Kidney (tissue), 22 donors: Measurements from ENCODE around the gene SREBF1. TPM values are rescaled to one million over a fixed set of nuclear protein-coding genes. Genes with fewer than 3 reads are reported as not detected.

Experiments
- DNase-seq, 5 donors: peaks; one replicate each; pipeline ENCODE4 v3.0.0-alpha.2; 2013 to 2020
- FAIRE-seq: peaks from 2 replicates; lab custom pipeline; 2012; peaks lifted over from hg19 to GRCh38; lab: Jason Lieb, UNC
- H3K27ac ChIP-seq, 2 donors: one replicate each; pipeline ENCODE4 v1.7.0; 2013; ENCODE audit warnings: low read depth in 2 of 2, low read length in 2 of 2, inconsistent platforms in 1 of 2
- H3K27me3 ChIP-seq: one replicate; pipeline ENCODE4 v1.7.1; 2013; ENCODE audit warnings: low read length, inconsistent platforms; ENCODE audit not compliant: control insufficient read depth, insufficient read depth
- H3K36me3 ChIP-seq, 3 donors: one replicate each; pipeline versions ENCODE4 v1.7.0 to v1.7.1; 2013; ENCODE audit warnings: low read length in 3 of 3, control low read depth in 1 of 3, inconsistent platforms in 1 of 3; ENCODE audit not compliant: insufficient read depth in 3 of 3, control insufficient read depth in 2 of 3
- H3K4me1 ChIP-seq, 3 donors: one replicate each; pipeline versions ENCODE4 v1.7.0 to v1.7.1; 2013; ENCODE audit warnings: low read length in 3 of 3, inconsistent platforms in 1 of 3, low read depth in 1 of 3; ENCODE audit not compliant: control insufficient read depth in 2 of 3, insufficient read depth in 2 of 3
- H3K4me3 ChIP-seq, 3 donors: one replicate each; pipeline versions ENCODE4 v1.7.0 to v1.8.1; 2013; ENCODE audit warnings: low read length in 3 of 3, control low read depth in 1 of 3, inconsistent platforms in 1 of 3
- H3K9ac ChIP-seq, 3 donors: one replicate each; pipeline versions ENCODE4 v1.7.0 to v1.7.1; 2013; ENCODE audit warnings: low read length in 3 of 3, control low read depth in 1 of 3, inconsistent platforms in 1 of 3
- H3K9me3 ChIP-seq, 3 donors: one replicate each; pipeline versions ENCODE4 v1.7.0 to v1.7.1; 2013; ENCODE audit warnings: low read length in 3 of 3, control low read depth in 1 of 3, inconsistent platforms in 1 of 3; ENCODE audit not compliant: control insufficient read depth in 2 of 3, insufficient read depth in 1 of 3
- CTCF ChIP-seq: IDR thresholded peaks from 3 replicates; pipeline ENCODE4 v1.5.1; 2012; ENCODE audit warnings: mild to moderate bottlenecking, moderate library complexity, borderline replicate concordance; ENCODE audit not compliant: insufficient read depth; ENCODE audit errors: extremely low read depth
- intact Hi-C: fragments of 100-400 bp; cut with DNase I; formaldehyde crosslinking; loops from one replicate; pipeline ENCODE4 v1.11.1; 2022
- long read RNA-seq, 10 donors: library from polyadenylated mRNA in 1 of 10; unstranded in 1 of 10; transcript quantifications; one replicate each; pipeline ENCODE4 v2.0.0 and lab custom pipeline, GENCODE V29; 2021 to 2026
- polyA plus RNA-seq: library from polyadenylated mRNA; stranded (reverse); fragments of 350-450 nt; fragmentation: Illumina TruSeq; extraction: RNeasy Lipid Tissue Mini Kit (QIAGEN cat#74804); gene quantifications from one replicate; pipeline ENCODE4 v1.2.3, GENCODE V29; 2014; ENCODE audit warnings: low read depth, low replicate concordance; ENCODE audit not compliant: insufficient read depth
- total RNA-seq: library from RNA; stranded (reverse); fragmentation: NEBNext Ultra II Directional; extraction: Animal tissue kit (Norgen Biotek cat#: 25700); gene quantifications from one replicate; pipeline ENCODE4 v1.2.1, GENCODE V29; 2021
- donor health status: control.
- donor health status: control.
- donor health status: control.
- donor health status: control.
- donor health status: control.
- donor health status: DM: yes; HTN: yes; CAD: no.
- donor health status: Normal renal cell carcinoma (clear cell type).

Gene SREBF1
- 48.3 TPM for total RNA-seq
- polyA plus RNA-seq = 37.6 TPM
- long read RNA-seq, donor 1, partial matches to known transcripts = 0 of 3 reads
- long read RNA-seq, donor 1, other reads (novel, unspliced or antisense) = 0 of 3 reads
- long read RNA-seq, donor 2, partial matches to known transcripts = 0 of 1 reads
- long read RNA-seq, donor 2, other reads (novel, unspliced or antisense) = 0 of 1 reads
- long read RNA-seq, donor 3, full-length matches to known transcripts = 3 of 9 reads
- long read RNA-seq, donor 3, partial matches to known transcripts = 6 of 9 reads
- long read RNA-seq, donor 3, other reads (novel, unspliced or antisense) = 0 of 9 reads
- long read RNA-seq, donor 4, partial matches to known transcripts = 5 of 5 reads
- long read RNA-seq, donor 4, other reads (novel, unspliced or antisense) = 0 of 5 reads
- long read RNA-seq, donor 5, partial matches to known transcripts = 0 of 1 reads
- long read RNA-seq, donor 5, other reads (novel, unspliced or antisense) = 0 of 1 reads
- long read RNA-seq, donor 6, partial matches to known transcripts = 0 of 2 reads
- long read RNA-seq, donor 6, other reads (novel, unspliced or antisense) = 0 of 2 reads
- long read RNA-seq, donor 7, full-length matches to known transcripts = 10 of 43 reads
- long read RNA-seq, donor 7, partial matches to known transcripts = 22 of 43 reads
- long read RNA-seq, donor 7, other reads (novel, unspliced or antisense) = 11 of 43 reads
- long read RNA-seq, donor 8, partial matches to known transcripts = 0 of 3 reads
- long read RNA-seq, donor 8, other reads (novel, unspliced or antisense) = 0 of 3 reads
- long read RNA-seq, donor 9, partial matches to known transcripts = 0 of 3 reads
- long read RNA-seq, donor 9, other reads (novel, unspliced or antisense) = 0 of 3 reads
- long read RNA-seq, donor 10, partial matches to known transcripts = 16 of 19 reads
- long read RNA-seq, donor 10, other reads (novel, unspliced or antisense) = 0 of 19 reads

- Histone ChIP-seq H3K4me3 (peak within 1 kb of the TSS; percentile 56 to 80 (median 75)), H3K27ac (peak within 1 kb of the TSS; percentile 99), H3K36me3 (no peaks in the 10 kb centered on the region), H3K27me3 (no peaks in the 10 kb centered on the region), H3K9me3 (no peaks in the 10 kb centered on the region), H3K9ac (peak within 1 kb of the TSS in 2 of 3 donors; percentile 90 to 91), H3K4me1 (peaks cover 0 to 59% (median 51%) of the 10 kb centered on the region in 3 donors)
- intact Hi-C loops = no loop called here
- DNase-seq = peak in 3 of 5 donors; percentile 68 to 89 (median 86)
- no peak for TF ChIP-seq CTCF
- FAIRE-seq = no peak
These were observed at the start of gene SREBF1 for GRCh38 chr17:17836818-17837379. SREBF1 (minus strand) TSS chr17:17836986; CDS start chr17:17836817, 169 bp downstream.

- intact Hi-C loops = no loop called here
- H3K4me1 ChIP-seq = no peaks in the 10 kb centered on the region
- H3K9ac ChIP-seq = no peak overlapping the region
- no peak overlapping the region for H3K27ac ChIP-seq
- peaks cover 0 to 22% (median 12%) of the 10 kb centered on the region in 3 donors for H3K36me3 ChIP-seq
- H3K27me3 ChIP-seq = no peaks in the 10 kb centered on the region
- peak in 1 of 5 donors; percentile 31 for DNase-seq
- no peak for FAIRE-seq
- H3K4me3 ChIP-seq = no peak overlapping the region
- TF ChIP-seq CTCF = no peak
- H3K9me3 ChIP-seq = no peaks in the 10 kb centered on the region
These were observed 49.4 kb upstream of the SREBF1 start for GRCh38 chr17:17886226-17886625.

- no peak for FAIRE-seq
- Histone ChIP-seq H3K36me3 (peaks cover 0 to 24% (median 20%) of the 10 kb centered on the region in 3 donors), H3K27ac (no peak overlapping the region), H3K4me1 (no peaks in the 10 kb centered on the region), H3K9me3 (no peaks in the 10 kb centered on the region), H3K27me3 (no peaks in the 10 kb centered on the region), H3K9ac (no peak overlapping the region), H3K4me3 (no peak overlapping the region)
- intact Hi-C loops = no loop called here
- TF ChIP-seq CTCF = no peak
- peak in 1 of 5 donors; percentile 18 for DNase-seq
These were observed 47.9 kb upstream of the SREBF1 start for GRCh38 chr17:17884391-17885357.
